ENCODE results near the gene KRTAP1-4.

Gene KRTAP1-4

DNA sequence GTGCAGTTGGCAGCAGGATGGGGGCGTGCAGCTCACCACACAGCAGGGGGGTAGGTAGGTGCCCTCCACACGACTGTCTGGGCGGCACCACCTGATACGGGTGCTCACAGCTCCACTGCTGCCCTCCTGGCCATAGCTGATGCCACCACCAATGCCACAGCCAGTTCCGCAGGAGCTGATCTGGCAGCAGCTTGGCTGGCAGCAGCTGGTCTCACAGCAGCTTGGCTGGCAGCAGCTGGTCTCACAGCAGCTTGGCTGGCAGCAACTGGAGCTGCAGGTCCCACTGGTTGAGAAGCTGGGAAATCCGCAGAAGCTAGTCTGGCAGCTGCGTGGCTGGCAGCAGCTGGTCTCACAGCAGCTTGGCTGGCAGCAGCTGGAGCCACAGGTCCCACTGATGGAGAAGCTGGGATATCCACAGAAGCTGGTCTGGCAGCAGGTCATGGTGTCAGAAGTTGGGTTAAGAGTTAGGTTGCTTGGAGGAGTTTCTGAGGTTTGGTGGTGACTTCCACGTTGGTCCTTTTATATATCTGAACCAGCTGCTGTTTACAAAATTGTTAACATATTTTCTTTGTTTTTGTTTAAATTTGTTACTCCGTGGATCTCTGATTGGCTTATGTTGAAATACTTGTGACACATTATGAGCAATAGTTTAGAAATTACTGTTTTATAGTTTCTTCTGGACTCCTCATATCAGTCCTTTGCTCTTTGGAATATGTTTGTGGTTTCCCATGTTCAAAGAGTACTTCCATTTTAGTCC lies 3.1 kb downstream of the KRTAP1-4 start, which contains the start of gene KRTAP1-5:
TSS of gene KRTAP1-5 (minus strand) at position 494 of the 757 bp plus-strand sequence. CDS start at position 441, 53 bp downstream.
- no peak within 1 kb of the TSS for H3K9ac ChIP-seq (ENCODE audit: low read depth, low read length)
- H3K4me1 ChIP-seq (ENCODE audit: insufficient read depth, low read length): no peaks in the 10 kb centered on the region
- H3K36me3 ChIP-seq (ENCODE audit: insufficient read depth, low read length): no peaks in the 10 kb centered on the region
- H3K9me3 ChIP-seq (ENCODE audit: control insufficient read depth, insufficient read depth, low read length): no peaks in the 10 kb centered on the region

GRCh38 chr17:41024697-41025096 lies 5.3 kb downstream of the KRTAP1-4 start:
- no peaks in the 10 kb centered on the region for H3K36me3 ChIP-seq (ENCODE audit: insufficient read depth, low read length)

GRCh38 chr17:41020336-41020735 lies 9.7 kb downstream of the KRTAP1-4 start:
- Histone ChIP-seq H3K9ac (ENCODE audit: low read depth, low read length) (no peak overlapping the region), H3K36me3 (ENCODE audit: insufficient read depth, low read length) (no peaks in the 10 kb centered on the region), H3K9me3 (ENCODE audit: control insufficient read depth, insufficient read depth, low read length) (no peaks in the 10 kb centered on the region), H3K4me1 (ENCODE audit: insufficient read depth, low read length) (no peaks in the 10 kb centered on the region)

More at GRCh38 chr17:41024697-41025096, 5.3 kb downstream of the KRTAP1-4 start:
- H3K9ac ChIP-seq (ENCODE audit: low read depth, low read length): no peak overlapping the region
- H3K9me3 ChIP-seq (ENCODE audit: control insufficient read depth, insufficient read depth, low read length): no peaks in the 10 kb centered on the region
- H3K4me1 ChIP-seq (ENCODE audit: insufficient read depth, low read length): no peaks in the 10 kb centered on the region

DNA sequence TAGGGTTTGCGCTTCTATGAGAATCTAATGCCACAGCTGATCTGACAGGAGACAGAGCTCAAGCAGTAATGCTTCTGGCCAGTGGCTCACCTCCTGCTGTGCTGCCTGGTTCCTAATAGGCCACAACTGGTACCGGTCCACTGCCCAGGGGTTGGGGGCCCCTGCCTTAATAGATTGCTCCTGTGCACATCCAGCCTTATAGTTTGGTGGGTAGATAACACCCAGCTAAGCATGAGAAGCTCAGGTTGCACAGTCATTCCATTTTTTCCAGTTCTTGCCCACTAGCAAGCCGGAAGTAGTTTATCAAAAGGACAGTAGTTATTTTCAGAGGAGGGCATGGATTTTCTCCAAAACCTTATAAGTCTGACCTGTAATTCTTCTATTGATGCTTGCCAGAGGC lies 10.6 kb downstream of the KRTAP1-4 start:
- Histone ChIP-seq H3K36me3 (ENCODE audit: insufficient read depth, low read length) (no peaks in the 10 kb centered on the region), H3K9me3 (ENCODE audit: control insufficient read depth, insufficient read depth, low read length) (no peaks in the 10 kb centered on the region), H3K9ac (ENCODE audit: low read depth, low read length) (no peak overlapping the region), H3K4me1 (ENCODE audit: insufficient read depth, low read length) (no peaks in the 10 kb centered on the region)

DNA sequence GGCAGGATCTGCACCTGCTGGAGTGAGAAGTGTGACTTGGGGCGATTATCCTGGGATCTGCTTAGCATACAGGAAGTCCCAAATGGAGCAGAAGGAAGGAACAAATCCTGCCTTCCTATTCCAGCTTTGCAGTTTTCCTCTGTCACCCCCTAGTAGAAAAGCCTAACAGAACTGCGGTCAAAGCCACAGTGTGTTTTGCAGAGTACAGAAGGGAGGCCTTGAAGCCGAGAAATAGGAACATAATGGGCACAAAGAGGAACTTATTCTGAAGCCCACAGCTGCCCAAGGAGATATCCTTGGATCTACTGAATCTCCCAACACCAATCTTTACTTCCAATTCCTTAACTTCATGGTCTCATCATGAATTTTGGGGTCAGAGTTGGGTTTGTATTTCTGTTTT lies 11.5 kb downstream of the KRTAP1-4 start:
- H3K9me3 ChIP-seq (ENCODE audit: control insufficient read depth, insufficient read depth, low read length): no peaks in the 10 kb centered on the region
- H3K36me3 ChIP-seq (ENCODE audit: insufficient read depth, low read length): no peaks in the 10 kb centered on the region

GRCh38 chr17:41016578-41017215 lies 13.3 kb downstream of the KRTAP1-4 start:
- H3K4me1 ChIP-seq (ENCODE audit: insufficient read depth, low read length): no peaks in the 10 kb centered on the region
- H3K9me3 ChIP-seq (ENCODE audit: control insufficient read depth, insufficient read depth, low read length): no peaks in the 10 kb centered on the region
- H3K36me3 ChIP-seq (ENCODE audit: insufficient read depth, low read length): no peaks in the 10 kb centered on the region
- H3K9ac ChIP-seq (ENCODE audit: low read depth, low read length): no peak overlapping the region

More for the DNA sequence above, 11.5 kb downstream of the KRTAP1-4 start:
- H3K9ac ChIP-seq (ENCODE audit: low read depth, low read length): no peak overlapping the region
- H3K4me1 ChIP-seq (ENCODE audit: insufficient read depth, low read length): no peaks in the 10 kb centered on the region

GRCh38 chr17:41015454-41015853 lies 14.5 kb downstream of the KRTAP1-4 start:
- H3K4me1 ChIP-seq (ENCODE audit: insufficient read depth, low read length): no peaks in the 10 kb centered on the region
- H3K9me3 ChIP-seq (ENCODE audit: control insufficient read depth, insufficient read depth, low read length): no peaks in the 10 kb centered on the region
- H3K9ac ChIP-seq (ENCODE audit: low read depth, low read length): no peak overlapping the region
- H3K36me3 ChIP-seq (ENCODE audit: insufficient read depth, low read length): no peaks in the 10 kb centered on the region

DNA sequence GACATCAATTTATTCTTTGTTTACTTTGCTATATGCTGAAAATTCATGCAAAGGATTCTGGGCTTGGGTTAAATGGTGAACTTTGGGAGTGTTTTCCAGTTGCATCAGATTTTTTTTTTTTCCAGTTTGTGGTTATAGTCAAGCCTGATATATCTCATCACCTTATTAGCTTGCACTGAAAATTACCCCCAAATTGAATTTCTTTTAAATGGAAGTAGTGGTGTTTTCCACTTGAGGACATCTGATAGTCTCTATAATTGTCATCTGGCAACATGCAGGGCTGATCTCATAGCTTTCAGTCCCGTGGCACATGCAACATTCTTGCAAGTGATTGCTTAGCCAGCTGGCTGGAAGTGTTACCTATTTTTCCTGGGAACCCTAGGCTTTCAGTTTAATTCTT lies 16.4 kb downstream of the KRTAP1-4 start:
- no peaks in the 10 kb centered on the region for H3K9me3 ChIP-seq (ENCODE audit: control insufficient read depth, insufficient read depth, low read length)
- no peaks in the 10 kb centered on the region for H3K36me3 ChIP-seq (ENCODE audit: insufficient read depth, low read length)
- H3K4me1 ChIP-seq (ENCODE audit: insufficient read depth, low read length): peaks cover 14% of the 10 kb centered on the region
- H3K9ac ChIP-seq (ENCODE audit: low read depth, low read length): no peak overlapping the region

- H3K36me3 ChIP-seq (ENCODE audit: insufficient read depth, low read length): no peaks in the 10 kb centered on the region
- H3K9me3 ChIP-seq (ENCODE audit: control insufficient read depth, insufficient read depth, low read length): no peaks in the 10 kb centered on the region
- H3K4me1 ChIP-seq (ENCODE audit: insufficient read depth, low read length): peaks cover 14% of the 10 kb centered on the region
- no peak overlapping the region for H3K9ac ChIP-seq (ENCODE audit: low read depth, low read length)
Measured at GRCh38 chr17:41013181-41013580, 16.8 kb downstream of the KRTAP1-4 start.

- Histone ChIP-seq H3K9me3 (ENCODE audit: control insufficient read depth, insufficient read depth, low read length) (no peaks in the 10 kb centered on the region), H3K9ac (ENCODE audit: low read depth, low read length) (no peak overlapping the region), H3K36me3 (ENCODE audit: insufficient read depth, low read length) (no peaks in the 10 kb centered on the region), H3K4me1 (ENCODE audit: insufficient read depth, low read length) (peaks cover 14% of the 10 kb centered on the region)
Measured at GRCh38 chr17:41012326-41013120, 17.5 kb downstream of the KRTAP1-4 start.

DNA sequence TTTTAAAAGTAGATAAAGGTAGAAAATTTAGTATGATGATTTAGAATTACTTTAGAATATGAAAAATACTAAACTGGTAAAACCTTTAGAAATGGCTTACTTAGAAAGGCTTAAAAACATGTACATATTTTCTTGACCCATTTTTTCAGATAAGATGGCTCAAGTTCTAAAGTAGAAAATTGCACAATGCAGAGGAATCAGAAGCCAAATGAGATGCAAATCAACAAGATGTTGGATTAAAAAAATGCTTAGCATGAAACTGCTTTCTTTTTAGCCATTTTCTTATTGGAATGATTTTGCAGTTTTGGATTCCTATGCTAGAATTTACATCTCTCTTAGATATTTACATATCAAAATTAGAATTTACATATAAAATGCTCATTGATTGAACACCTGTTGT lies 19.6 kb downstream of the KRTAP1-4 start:
- Histone ChIP-seq H3K4me1 (ENCODE audit: insufficient read depth, low read length) (peaks cover 14% of the 10 kb centered on the region), H3K36me3 (ENCODE audit: insufficient read depth, low read length) (no peaks in the 10 kb centered on the region), H3K9me3 (ENCODE audit: control insufficient read depth, insufficient read depth, low read length) (no peaks in the 10 kb centered on the region), H3K9ac (ENCODE audit: low read depth, low read length) (no peak overlapping the region)

DNA sequence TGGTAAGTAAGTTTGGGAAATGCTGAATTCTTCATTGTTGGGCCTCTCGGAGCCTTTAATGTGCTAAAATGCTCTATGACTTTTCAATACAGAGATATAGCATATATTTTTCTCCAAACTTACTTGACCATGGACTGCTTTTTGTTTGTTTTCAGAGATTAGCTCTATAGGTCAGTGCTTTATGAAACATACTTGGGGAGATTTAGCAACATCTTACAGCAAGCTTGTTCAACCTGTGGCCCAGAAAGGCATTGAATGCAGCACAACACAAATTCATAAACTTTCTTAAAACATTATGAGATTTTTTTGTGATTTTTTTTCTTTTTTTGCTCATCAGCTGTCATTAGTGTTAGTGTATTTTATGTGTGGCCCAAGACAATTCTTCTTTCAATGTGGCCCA lies 20.1 kb downstream of the KRTAP1-4 start:
- H3K4me1 ChIP-seq (ENCODE audit: insufficient read depth, low read length): peaks cover 14% of the 10 kb centered on the region
- no peaks in the 10 kb centered on the region for H3K36me3 ChIP-seq (ENCODE audit: insufficient read depth, low read length)
- no peak overlapping the region for H3K9ac ChIP-seq (ENCODE audit: low read depth, low read length)
- H3K9me3 ChIP-seq (ENCODE audit: control insufficient read depth, insufficient read depth, low read length): no peaks in the 10 kb centered on the region

GRCh38 chr17:41009301-41009760 lies 20.7 kb downstream of the KRTAP1-4 start:
- Histone ChIP-seq H3K9me3 (ENCODE audit: control insufficient read depth, insufficient read depth, low read length) (no peaks in the 10 kb centered on the region), H3K36me3 (ENCODE audit: insufficient read depth, low read length) (no peaks in the 10 kb centered on the region; the same call in 1 of the 2 replicates), H3K9ac (ENCODE audit: low read depth, low read length) (no peak overlapping the region), H3K4me1 (ENCODE audit: insufficient read depth, low read length) (peaks cover 14% of the 10 kb centered on the region)

DNA sequence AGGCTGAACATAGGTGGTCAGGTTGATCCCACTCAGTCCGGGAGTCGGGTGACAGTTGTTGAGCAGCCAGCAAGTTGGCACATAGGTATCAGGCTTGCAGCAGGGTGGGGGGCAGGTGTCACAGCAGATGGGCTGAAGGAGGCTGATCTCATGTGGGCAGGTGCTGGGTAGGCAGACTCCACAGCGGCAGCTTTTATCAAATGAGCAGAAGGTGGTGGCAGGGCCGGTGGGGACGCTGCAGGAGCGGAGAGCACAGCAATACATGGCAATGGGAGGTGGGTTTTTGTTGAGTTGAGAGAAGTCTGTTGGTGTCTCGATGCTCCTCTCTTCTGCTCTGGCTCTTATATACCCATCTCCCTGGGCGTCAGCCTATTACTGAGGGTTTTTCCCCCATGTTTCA lies 21.2 kb downstream of the KRTAP1-4 start, which contains the start of gene KRTAP3-1:
TSS of gene KRTAP3-1 (minus strand) at position 318 of the 400 bp plus-strand sequence. CDS start at position 264, 54 bp downstream.
- Histone ChIP-seq H3K9ac (ENCODE audit: low read depth, low read length) (no peak within 1 kb of the TSS), H3K4me1 (ENCODE audit: insufficient read depth, low read length) (peaks cover 14% of the 10 kb centered on the region), H3K9me3 (ENCODE audit: control insufficient read depth, insufficient read depth, low read length) (no peaks in the 10 kb centered on the region), H3K36me3 (ENCODE audit: insufficient read depth, low read length) (no peaks in the 10 kb centered on the region; the same call in 1 of the 2 replicates)

All from ES-I3 (cell line).